GM10266 (cell line): ENCODE results near the gene PCDHA6.

Source experiments
- DNase-seq: peaks from one replicate; pipeline ENCODE4 v3.0.0; 2012; ENCODE audit errors: extremely low spot score
- TF ChIP-seq, protein P1 (sequence below): IDR thresholded peaks from 2 replicates; pipeline ENCODE4 v1.5.1; 2012; ENCODE audit warnings: mild to moderate bottlenecking, low read depth; ENCODE audit not compliant: control insufficient read depth, insufficient read depth; ENCODE audit errors: missing control alignments

The PCDHA6 gene

DNA sequence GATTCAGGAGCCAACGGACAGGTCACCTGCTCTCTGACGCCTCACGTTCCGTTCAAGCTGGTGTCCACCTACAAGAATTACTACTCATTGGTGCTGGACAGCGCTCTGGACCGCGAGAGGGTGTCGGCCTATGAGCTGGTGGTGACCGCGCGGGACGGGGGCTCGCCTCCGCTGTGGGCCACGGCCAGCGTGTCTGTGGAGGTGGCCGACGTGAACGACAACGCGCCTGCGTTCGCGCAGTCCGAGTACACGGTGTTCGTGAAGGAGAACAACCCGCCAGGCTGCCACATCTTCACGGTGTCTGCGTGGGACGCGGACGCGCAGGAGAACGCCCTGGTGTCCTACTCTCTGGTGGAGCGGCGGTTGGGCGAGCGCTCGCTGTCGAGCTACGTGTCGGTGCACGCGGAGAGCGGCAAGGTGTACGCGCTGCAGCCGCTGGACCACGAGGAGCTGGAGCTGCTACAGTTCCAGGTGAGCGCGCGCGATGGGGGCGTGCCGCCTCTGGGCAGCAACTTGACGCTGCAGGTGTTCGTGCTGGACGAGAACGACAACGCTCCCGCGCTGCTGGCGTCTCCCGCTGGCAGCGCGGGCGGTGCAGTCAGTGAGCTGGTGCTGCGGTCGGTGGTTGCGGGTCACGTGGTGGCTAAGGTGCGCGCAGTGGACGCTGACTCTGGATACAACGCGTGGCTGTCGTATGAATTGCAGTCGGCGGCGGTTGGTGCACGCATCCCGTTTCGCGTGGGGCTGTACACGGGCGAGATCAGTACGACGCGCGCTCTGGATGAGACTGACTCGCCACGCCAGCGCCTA lies 29.6 kb downstream of the PCDHA6 start:
- DNase-seq: no peak
- TF ChIP-seq, protein P1, sequence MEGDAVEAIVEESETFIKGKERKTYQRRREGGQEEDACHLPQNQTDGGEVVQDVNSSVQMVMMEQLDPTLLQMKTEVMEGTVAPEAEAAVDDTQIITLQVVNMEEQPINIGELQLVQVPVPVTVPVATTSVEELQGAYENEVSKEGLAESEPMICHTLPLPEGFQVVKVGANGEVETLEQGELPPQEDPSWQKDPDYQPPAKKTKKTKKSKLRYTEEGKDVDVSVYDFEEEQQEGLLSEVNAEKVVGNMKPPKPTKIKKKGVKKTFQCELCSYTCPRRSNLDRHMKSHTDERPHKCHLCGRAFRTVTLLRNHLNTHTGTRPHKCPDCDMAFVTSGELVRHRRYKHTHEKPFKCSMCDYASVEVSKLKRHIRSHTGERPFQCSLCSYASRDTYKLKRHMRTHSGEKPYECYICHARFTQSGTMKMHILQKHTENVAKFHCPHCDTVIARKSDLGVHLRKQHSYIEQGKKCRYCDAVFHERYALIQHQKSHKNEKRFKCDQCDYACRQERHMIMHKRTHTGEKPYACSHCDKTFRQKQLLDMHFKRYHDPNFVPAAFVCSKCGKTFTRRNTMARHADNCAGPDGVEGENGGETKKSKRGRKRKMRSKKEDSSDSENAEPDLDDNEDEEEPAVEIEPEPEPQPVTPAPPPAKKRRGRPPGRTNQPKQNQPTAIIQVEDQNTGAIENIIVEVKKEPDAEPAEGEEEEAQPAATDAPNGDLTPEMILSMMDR: no peak

DNA sequence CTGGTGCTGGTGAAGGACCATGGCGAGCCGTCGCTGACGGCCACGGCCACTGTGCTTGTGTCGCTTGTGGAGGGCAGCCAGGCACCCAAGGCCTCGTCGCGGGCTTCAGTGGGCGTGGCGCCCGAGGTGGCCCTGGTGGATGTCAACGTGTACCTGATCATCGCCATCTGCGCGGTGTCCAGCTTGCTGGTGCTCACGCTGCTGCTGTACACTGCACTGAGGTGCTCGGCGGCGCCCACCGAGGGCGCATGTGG lies 30.2 kb downstream of the PCDHA6 start:
- no peak for DNase-seq
- TF ChIP-seq, protein P1: no peak

DNA sequence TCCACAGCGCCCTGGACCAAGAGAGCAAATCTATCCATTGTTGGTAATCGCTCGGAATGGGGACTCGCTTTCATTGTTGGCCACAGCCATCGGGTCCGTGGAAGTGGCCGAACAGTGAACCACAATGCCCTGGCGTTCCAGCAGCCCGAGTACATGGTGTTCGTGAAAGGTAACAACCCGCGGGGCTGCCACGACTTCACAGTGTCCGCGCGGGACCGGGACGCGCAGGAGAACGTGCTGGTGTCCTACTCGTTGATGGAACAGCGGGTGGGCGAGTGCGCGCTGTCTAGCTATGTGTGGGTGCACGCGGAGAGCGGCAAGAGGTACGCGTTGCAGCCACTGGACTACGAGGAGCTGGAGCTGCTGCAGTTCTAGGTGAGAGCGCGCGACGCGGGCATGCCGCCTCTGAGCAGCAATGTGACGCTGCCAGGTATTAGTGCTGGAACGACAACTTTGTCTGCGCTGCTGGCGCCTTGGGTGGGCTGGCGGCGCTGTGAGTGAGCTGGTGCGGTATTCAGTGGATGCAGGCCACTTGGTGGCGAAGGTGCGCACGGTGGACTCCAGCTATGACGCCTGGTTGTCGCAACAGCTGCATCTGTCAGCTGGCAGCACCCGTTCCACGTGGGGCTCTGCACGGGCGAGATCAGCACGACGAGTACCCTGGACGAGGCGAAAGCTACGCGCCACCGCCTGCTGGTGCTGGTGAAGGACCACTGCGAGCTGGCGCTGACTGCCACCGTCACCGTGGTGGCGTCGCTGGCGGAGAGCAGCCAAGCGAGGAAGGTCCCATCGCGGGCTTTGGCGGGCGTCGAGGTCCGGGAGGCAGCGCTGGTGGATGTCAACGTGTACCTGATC lies 34.9 kb downstream of the PCDHA6 start:
- TF ChIP-seq, protein P1: no peak

DNA sequence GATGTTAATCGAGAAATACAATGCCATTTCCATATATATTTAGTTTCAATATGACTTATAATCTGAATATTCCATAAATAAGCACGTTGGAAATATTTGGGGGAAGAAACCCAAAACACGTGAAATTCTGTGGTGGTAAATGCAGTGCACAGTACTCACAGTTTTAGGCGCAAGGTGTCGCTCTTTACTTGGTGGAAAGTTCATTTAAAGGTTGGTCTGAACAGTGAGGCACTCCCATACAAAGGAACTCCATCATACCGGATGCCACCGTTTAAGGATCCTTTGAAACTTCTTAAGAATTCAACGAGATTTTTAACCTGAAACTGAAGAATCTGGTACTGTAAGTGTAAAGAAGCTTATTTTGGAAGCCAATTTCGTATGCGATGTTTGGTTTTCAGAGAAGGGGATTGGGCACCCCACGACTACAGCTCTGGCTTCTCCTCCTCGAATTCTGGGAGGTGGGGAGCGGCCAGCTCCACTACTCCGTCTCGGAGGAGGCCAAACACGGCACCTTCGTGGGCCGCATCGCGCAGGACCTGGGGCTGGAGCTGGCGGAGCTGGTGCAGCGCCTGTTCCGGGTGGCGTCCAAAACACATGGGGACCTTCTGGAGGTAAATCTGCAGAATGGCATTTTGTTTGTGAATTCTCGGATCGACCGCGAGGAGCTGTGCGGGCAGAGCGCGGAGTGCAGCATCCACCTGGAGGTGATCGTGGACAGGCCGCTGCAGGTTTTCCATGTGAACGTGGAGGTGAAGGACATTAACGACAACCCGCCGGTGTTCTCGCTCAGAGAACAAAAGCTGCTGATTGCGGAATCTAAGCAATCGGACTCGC lies 41.2 kb downstream of the PCDHA6 start, which contains the start of gene PCDHA11:
Gene PCDHA11 (plus strand): TSS at position 237 of the 834 bp plus-strand sequence. CDS start 147 bp downstream, at position 384.
- no peak for DNase-seq
- TF ChIP-seq, protein P1: no peak

More for the DNA sequence above, 34.9 kb downstream of the PCDHA6 start:
- DNase-seq: no peak

DNA sequence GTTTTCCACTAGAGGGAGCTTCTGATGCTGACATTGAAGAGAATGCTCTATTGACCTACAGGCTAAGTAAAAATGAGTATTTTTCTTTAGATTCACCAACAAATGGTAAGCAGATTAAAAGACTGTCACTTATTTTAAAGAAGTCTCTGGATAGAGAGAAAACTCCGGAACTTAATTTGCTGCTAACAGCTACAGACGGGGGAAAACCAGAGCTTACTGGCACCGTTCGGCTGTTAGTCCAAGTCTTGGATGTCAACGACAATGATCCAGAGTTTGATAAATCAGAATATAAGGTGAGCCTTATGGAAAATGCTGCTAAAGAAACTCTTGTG lies 41.8 kb downstream of the PCDHA6 start:
- DNase-seq: no peak
- TF ChIP-seq, protein P1: no peak

DNA sequence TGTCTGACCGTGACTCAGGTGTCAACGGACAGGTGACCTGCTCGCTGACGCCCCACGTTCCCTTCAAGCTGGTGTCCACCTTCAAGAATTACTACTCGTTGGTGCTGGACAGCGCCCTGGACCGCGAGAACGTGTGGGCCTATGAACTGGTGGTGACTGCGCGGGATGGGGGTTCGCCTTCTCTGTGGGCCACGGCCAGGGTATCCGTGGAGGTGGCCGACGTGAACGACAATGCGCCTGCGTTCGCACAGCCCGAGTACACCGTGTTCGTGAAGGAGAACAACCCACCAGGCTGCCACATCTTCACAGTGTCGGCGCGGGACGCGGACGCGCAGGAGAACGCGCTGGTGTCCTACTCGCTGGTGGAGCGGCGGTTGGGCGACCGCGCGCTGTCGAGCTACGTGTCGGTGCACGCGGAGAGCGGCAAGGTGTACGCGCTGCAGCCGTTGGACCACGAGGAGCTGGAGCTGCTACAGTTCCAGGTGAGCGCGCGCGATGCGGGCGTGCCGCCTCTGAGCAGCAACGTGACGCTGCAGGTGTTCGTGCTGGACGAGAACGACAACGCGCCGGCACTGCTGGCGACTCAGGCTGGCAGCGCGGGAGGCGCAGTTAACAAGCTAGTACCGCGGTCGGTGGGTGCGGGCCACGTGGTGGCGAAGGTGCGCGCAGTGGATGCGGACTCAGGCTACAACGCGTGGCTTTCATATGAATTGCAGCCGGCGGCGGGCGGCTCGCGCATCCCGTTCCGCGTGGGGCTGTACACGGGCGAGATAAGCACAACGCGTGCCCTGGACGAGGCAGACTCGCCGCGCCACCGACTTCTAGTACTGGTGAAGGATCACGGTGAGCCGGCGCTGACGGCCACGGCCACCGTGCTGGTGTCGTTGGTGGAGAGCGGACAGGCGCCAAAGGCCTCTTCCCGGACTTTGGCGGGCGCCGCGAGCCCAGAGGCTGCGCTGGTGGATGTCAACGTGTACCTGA lies 42.8 kb downstream of the PCDHA6 start:
- DNase-seq: no peak
- TF ChIP-seq, protein P1: no peak
